K562 (cell line): Measurements from ENCODE around the gene GET4. TPM values are rescaled to one million over a fixed set of nuclear protein-coding genes. Genes with fewer than 3 reads are reported as not detected.

Experiments
- AFF4 ChIP-seq: sonication (generic); formaldehyde crosslinking; IDR thresholded peaks from 2 replicates; pipeline ENCODE4 v1.8.0; 2023; ENCODE audit warnings: mild to moderate bottlenecking, missing genetic modification reagents
- POLR2AphosphoS5 ChIP-seq: IDR thresholded peaks from 2 replicates; pipeline ENCODE4 v1.6.1; 2011; ENCODE audit warnings: mild to moderate bottlenecking, low read depth, low read length, moderate library complexity; ENCODE audit not compliant: control insufficient read depth, insufficient read depth
- THAP12 ChIP-seq: fragments of 250-450 bp; sonication (Bioruptor Pico); IDR thresholded peaks from 2 replicates; pipeline ENCODE4 v1.9.0; 2021; ENCODE audit warnings: mild to moderate bottlenecking, inconsistent platforms
- ZNF318 ChIP-seq, 2 experiments: fragments of 450-650 bp; IDR thresholded peaks; 2 replicates each; pipeline ENCODE4 v1.6.1; 2016; ENCODE audit warnings: mild to moderate bottlenecking in 2 of 2, borderline replicate concordance in 1 of 2, low read depth in 1 of 2, moderate library complexity in 1 of 2
- ZNF354B ChIP-seq: fragments of 250-450 bp; sonication (Bioruptor Pico); IDR thresholded peaks from 2 replicates; pipeline ENCODE4 v1.4.0; 2020
- ZNF589 ChIP-seq: fragments of 200-800 bp; sonication (Bioruptor generic); IDR thresholded peaks from 2 replicates; pipeline ENCODE4 v1.6.1; 2016; ENCODE audit warnings: low read depth, missing genetic modification characterization, missing compliant biosample characterization
- polyA plus RNA-seq, 8 experiments: library from polyadenylated mRNA; depleted of rRNA in 4 of 8; stranded (reverse) in 5 of 8; unstranded in 3 of 8; fragments of >200 nt; fragmentation: Nextera tagmentation in 2 of 8; fragmentation: Illumina TruSeq in 1 of 8; extraction: Ambion mirVana in 2 of 8; extraction: Trizol in 1 of 8; gene quantifications; 2 replicates each; pipeline versions ENCODE4 v1.2.1 to v1.2.3, GENCODE V29; 2011 to 2014; ENCODE audit warnings: inconsistent platforms in 1 of 8, missing spikeins in 1 of 8
- total RNA-seq, 7 experiments: library from RNA; depleted of rRNA in 6 of 7; stranded (reverse); fragments of >200 nt in 6 of 7; fragmentation: Illumina TruSeq in 2 of 7; extraction: Trizol in 2 of 7; gene quantifications; 2 replicates each; pipeline versions ENCODE4 v1.2.1 to v1.2.3, GENCODE V29; 2011 to 2021; ENCODE audit warnings: low replicate concordance in 1 of 7

The GET4 gene
- total and polyA plus RNA-seq, 9 of the 15 experiments (the other 6 are each of a cell fraction or from before 2014, with no cell fraction given) = 0.99 to 122 (median 40.4) TPM

GRCh38 chr7:879706-880105 is 3.4 kb downstream of the GET4 start (continued):
- TF ChIP-seq ZNF318 (IDR thresholded peaks at IDR 0.05; ENCODE audit: borderline replicate concordance in 1 of 2, low read depth in 1 of 2) (no peak), ZNF354B (CRISPR knock-in tag) (no peak), POLR2AphosphoS5 (no peak), ZNF589 (CRISPR knock-in tag) (no peak), THAP12 (CRISPR knock-in tag) (no peak), AFF4 (CRISPR knock-in tag) (no peak)
